Parathyroid adenoma (tissue), 2 donors: ENCODE measurements around the gene MIA2.

Experiments
- H2AFZ ChIP-seq: fragments of 300-600 bp; sonication (generic); one replicate; pipeline ENCODE4 v1.7.0; 2017; ENCODE audit warnings: antibody characterized with exemption, mild to moderate bottlenecking
- H3K27ac ChIP-seq: fragments of 300-600 bp; sonication (generic); one replicate; pipeline ENCODE4 v1.7.0; 2017
- H3K27me3 ChIP-seq: fragments of 300-600 bp; sonication (generic); one replicate; pipeline ENCODE4 v1.7.0; 2017; ENCODE audit warnings: low read length; ENCODE audit not compliant: control insufficient read depth, insufficient read depth
- H3K36me3 ChIP-seq: fragments of 300-600 bp; sonication (generic); one replicate; pipeline ENCODE4 v1.7.0; 2017; ENCODE audit warnings: low read length; ENCODE audit not compliant: control insufficient read depth, insufficient read depth
- H3K4me1 ChIP-seq: fragments of 300-600 bp; sonication (generic); one replicate; pipeline ENCODE4 v1.7.0; 2017; ENCODE audit warnings: control low read depth
- H3K4me2 ChIP-seq: fragments of 300-600 bp; sonication (generic); one replicate; pipeline ENCODE4 v1.7.0; 2017; ENCODE audit warnings: low read length
- H3K4me3 ChIP-seq: fragments of 300-600 bp; sonication (generic); one replicate; pipeline ENCODE4 v1.7.0; 2017; ENCODE audit warnings: low read depth, low read length
- H3K79me2 ChIP-seq: fragments of 300-600 bp; sonication (generic); one replicate; pipeline ENCODE4 v1.7.0; 2017; ENCODE audit warnings: control low read depth
- H3K9ac ChIP-seq: fragments of 300-600 bp; sonication (generic); one replicate; pipeline ENCODE4 v1.7.0; 2017; ENCODE audit warnings: mild to moderate bottlenecking
- H3K9me3 ChIP-seq: fragments of 300-600 bp; sonication (generic); one replicate; pipeline ENCODE4 v1.7.0; 2017; ENCODE audit warnings: low read length; ENCODE audit not compliant: control insufficient read depth
- CTCF ChIP-seq: fragments of 300-600 bp; sonication (generic); IDR thresholded peaks from one replicate; pipeline ENCODE4 v1.7.0; 2017; ENCODE audit warnings: antibody characterized with exemption, mild to moderate bottlenecking
- donor health status: primary hyperparathyroidism.

Gene MIA2

DNA sequence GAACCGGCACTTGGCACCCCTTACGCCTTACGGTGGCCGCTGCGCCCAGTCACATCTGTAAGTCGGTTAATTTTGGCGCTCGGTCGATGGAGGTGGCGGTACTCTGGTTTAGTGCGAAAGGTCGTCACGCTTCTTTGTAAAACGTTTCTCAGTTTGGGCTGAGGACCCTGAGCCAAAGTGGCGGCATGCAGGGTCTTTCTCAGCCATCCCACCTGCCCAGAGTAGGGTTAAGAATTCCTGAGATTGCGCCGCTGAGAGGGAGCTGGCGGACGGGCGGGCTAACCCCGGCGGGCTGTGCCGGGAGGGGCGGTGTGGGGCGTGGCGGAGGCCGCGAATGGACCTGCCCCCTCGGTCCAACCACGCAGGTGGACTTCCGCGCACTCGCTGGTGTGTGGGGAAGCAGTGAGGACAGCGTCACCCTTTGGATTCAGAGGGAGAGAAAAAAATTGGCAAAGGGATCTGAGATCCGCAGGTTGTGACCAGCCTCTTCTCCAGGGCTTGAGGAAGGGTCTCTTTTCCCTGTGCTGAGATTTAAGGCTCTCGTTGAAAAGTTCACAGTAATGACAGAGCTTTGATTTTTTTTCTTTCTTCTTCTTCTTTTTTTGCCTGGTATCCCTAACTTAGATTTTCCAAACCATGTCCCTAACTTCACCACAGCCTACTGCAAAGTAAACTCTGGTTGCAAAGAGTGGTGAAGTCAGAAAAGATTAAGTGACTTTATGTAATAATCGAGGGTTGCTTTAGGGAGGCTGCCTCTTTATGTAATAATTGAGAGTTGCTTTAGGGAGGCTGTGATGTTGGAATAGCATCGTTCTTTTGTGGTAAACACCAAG lies 199.1 kb downstream of the MIA2 start:
- peak overlapping the region; percentile 72 for H2AFZ ChIP-seq
- H3K4me3 ChIP-seq: peak overlapping the region; percentile 85
- no peak for TF ChIP-seq CTCF
- H3K9me3 ChIP-seq: no peaks in the 10 kb centered on the region
- no peak overlapping the region for H3K9ac ChIP-seq
- H3K27ac ChIP-seq: peak overlapping the region; percentile 99
- H3K27me3 ChIP-seq: no peaks in the 10 kb centered on the region
- no peaks in the 10 kb centered on the region for H3K36me3 ChIP-seq
- peaks cover 6% of the 10 kb centered on the region for H3K4me1 ChIP-seq
- H3K79me2 ChIP-seq: peaks cover 22% of the 10 kb centered on the region
- H3K4me2 ChIP-seq: peak overlapping the region; percentile 74

- no peaks in the 10 kb centered on the region for H3K27me3 ChIP-seq
- H3K4me3 ChIP-seq: peak overlapping the region; percentile 85
- H3K9me3 ChIP-seq: no peaks in the 10 kb centered on the region
- peaks cover 6% of the 10 kb centered on the region for H3K4me1 ChIP-seq
- H2AFZ ChIP-seq: peak overlapping the region; percentile 72
- H3K79me2 ChIP-seq: peaks cover 17% of the 10 kb centered on the region
- no peak for TF ChIP-seq CTCF
- peak overlapping the region; percentile 74 for H3K4me2 ChIP-seq
- H3K36me3 ChIP-seq: no peaks in the 10 kb centered on the region
- H3K9ac ChIP-seq: no peak overlapping the region
- H3K27ac ChIP-seq: peak overlapping the region; percentile 99
Observed at GRCh38 chr14:39433452-39433813, 199.7 kb downstream of the MIA2 start.

DNA sequence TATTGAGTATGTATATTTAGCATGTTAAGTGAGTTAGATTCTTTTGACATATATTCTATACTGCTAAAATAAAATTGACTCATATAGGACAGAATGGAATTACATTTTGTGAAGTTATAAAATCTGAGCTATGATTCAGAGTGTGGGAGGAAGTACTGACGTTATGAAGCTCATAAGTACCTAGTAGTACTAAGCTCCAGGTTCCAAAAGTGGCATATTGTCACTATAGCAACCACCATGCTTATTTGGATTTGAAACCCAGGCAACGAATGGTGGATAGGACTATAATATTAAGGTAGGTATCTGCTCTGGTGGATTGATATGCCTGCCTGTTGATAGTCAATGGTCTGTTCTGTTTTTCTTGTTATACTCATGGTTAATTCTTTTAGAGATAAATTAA lies 200.7 kb downstream of the MIA2 start:
- Histone ChIP-seq H3K79me2 (peaks cover 16% of the 10 kb centered on the region), H3K4me2 (no peak overlapping the region), H3K36me3 (no peaks in the 10 kb centered on the region), H2AFZ (no peak overlapping the region), H3K27ac (no peak overlapping the region), H3K4me3 (no peak overlapping the region), H3K4me1 (peaks cover 6% of the 10 kb centered on the region), H3K27me3 (no peaks in the 10 kb centered on the region), H3K9me3 (no peaks in the 10 kb centered on the region), H3K9ac (no peak overlapping the region)
- TF ChIP-seq CTCF: no peak

- no peak overlapping the region for H3K27ac ChIP-seq
- H3K27me3 ChIP-seq: no peaks in the 10 kb centered on the region
- H2AFZ ChIP-seq: no peak overlapping the region
- H3K9me3 ChIP-seq: no peaks in the 10 kb centered on the region
- no peaks in the 10 kb centered on the region for H3K36me3 ChIP-seq
- peaks cover 12% of the 10 kb centered on the region for H3K79me2 ChIP-seq
- no peak overlapping the region for H3K9ac ChIP-seq
- H3K4me2 ChIP-seq: no peak overlapping the region
- TF ChIP-seq CTCF: no peak
- H3K4me1 ChIP-seq: no peaks in the 10 kb centered on the region
- H3K4me3 ChIP-seq: no peak overlapping the region
Observed at GRCh38 chr14:39435241-39435640, 201.5 kb downstream of the MIA2 start.
